Lung (tissue), 12 donors: ENCODE measurements around the gene HCN1. TPM values are rescaled to one million over a fixed set of nuclear protein-coding genes. Genes with fewer than 3 reads are reported as not detected.

Experiments
- ATAC-seq: fragments of 200-7000 bp; cut with Tn5 transposase; one replicate; pipeline ENCODE4 v1.9.1; 2020; ENCODE audit warnings: moderate number of reproducible peaks; ENCODE audit not compliant: insufficient read depth, low FRiP score
- DNase-seq, 3 donors: peaks; one replicate each; pipeline ENCODE4 v3.0.0-alpha.2; 2013 to 2017
- H3K27ac ChIP-seq, 2 donors: one replicate each; pipeline ENCODE4 v1.5.1; 2013; ENCODE audit warnings: mild to moderate bottlenecking in 2 of 2, moderate library complexity in 2 of 2, control low read depth in 1 of 2, inconsistent platforms in 1 of 2, low read depth in 1 of 2, low read length in 1 of 2
- H3K27me3 ChIP-seq, 3 donors: one replicate each; pipeline ENCODE4 v1.5.1; 2013; ENCODE audit warnings: low read length in 2 of 3; ENCODE audit not compliant: control insufficient read depth in 3 of 3, insufficient read depth in 3 of 3
- H3K36me3 ChIP-seq, 4 donors: one replicate each; pipeline ENCODE4 v1.5.1; 2013; ENCODE audit warnings: low read length in 4 of 4, mild to moderate bottlenecking in 1 of 4, moderate library complexity in 1 of 4; ENCODE audit not compliant: control insufficient read depth in 4 of 4, insufficient read depth in 4 of 4
- H3K4me1 ChIP-seq, 5 donors: one replicate each; pipeline ENCODE4 v1.5.1; 2013; ENCODE audit warnings: low read length in 5 of 5, mild to moderate bottlenecking in 2 of 5, moderate library complexity in 1 of 5; ENCODE audit not compliant: control insufficient read depth in 5 of 5, insufficient read depth in 5 of 5
- H3K4me3 ChIP-seq: one replicate; pipeline ENCODE4 v1.5.1; 2013; ENCODE audit warnings: mild to moderate bottlenecking, control low read depth, moderate library complexity
- H3K9ac ChIP-seq, 2 donors: one replicate each; pipeline ENCODE4 v1.5.1; 2013; ENCODE audit warnings: low read length in 2 of 2, control low read depth in 1 of 2; ENCODE audit not compliant: insufficient read depth in 1 of 2
- H3K9me3 ChIP-seq, 4 donors: one replicate each; pipeline ENCODE4 v1.5.1; 2013; ENCODE audit warnings: low read length in 3 of 4, mild to moderate bottlenecking in 1 of 4, moderate library complexity in 1 of 4; ENCODE audit not compliant: control insufficient read depth in 4 of 4, insufficient read depth in 3 of 4
- WGBS, 2 donors: extraction: QIAGEN DNeasy Blood & Tissue Kit; methylation state at CpG; one replicate each; pipeline ENCODE4 v1.1.7; 2013; 5-methylcytosine and 5-hydroxymethylcytosine counted together
- polyA plus RNA-seq, 2 donors: library from polyadenylated mRNA; stranded (reverse); fragments of 200-250 nt; gene quantifications; one replicate each; pipeline ENCODE4 v1.2.1, GENCODE V29; 2013
- total RNA-seq, 2 donors: library from RNA; depleted of rRNA in 1 of 2; stranded (reverse); fragments of >200 nt in 1 of 2; gene quantifications; one replicate each; pipeline ENCODE4 v1.2.1, GENCODE V29; 2014 to 2021
- TF ChIP-seq, protein P1 (sequence below): IDR thresholded peaks from 2 replicates; pipeline ENCODE4 v1.5.1; 2012; ENCODE audit warnings: mild to moderate bottlenecking; ENCODE audit errors: control extremely low read depth, extremely low read depth
- donor health status: control.
- donor health status: control.
- donor health status: Bipolar disorder and iron deficiency.
- donor health status: healthy.
- donor health status: DM: yes; HTN: yes; CAD: no.

HCN1 gene
- total and polyA plus RNA-seq, 4 donors = 0.01 to 0.06 (median 0.06) TPM; not detected in 1

DNA sequence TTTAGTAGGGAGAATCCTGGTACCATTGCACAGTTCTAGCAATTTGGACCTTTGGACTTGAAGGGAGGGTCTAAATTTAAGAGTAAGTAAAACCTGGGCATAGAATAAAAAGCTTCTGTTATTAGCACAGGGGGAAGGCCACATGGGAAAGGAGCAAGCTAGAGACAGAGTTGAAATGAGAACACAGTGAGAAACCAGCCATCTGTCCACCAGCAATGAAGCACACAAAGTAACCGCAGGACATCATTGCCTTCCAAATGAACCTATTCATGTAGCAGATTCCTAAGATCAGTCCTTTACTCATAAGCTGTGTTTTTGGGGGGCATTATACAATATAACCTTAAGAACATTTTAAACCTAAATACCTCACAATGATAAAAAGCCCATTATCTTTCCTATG lies 407.4 kb downstream of the HCN1 start:
- Histone ChIP-seq H3K9me3 (no peaks in the 10 kb centered on the region), H3K36me3 (no peaks in the 10 kb centered on the region), H3K27ac (no peak overlapping the region), H3K27me3 (no peaks in the 10 kb centered on the region), H3K4me3 (no peak overlapping the region), H3K9ac (no peak overlapping the region), H3K4me1 (no peaks in the 10 kb centered on the region)
- TF ChIP-seq, protein P1, sequence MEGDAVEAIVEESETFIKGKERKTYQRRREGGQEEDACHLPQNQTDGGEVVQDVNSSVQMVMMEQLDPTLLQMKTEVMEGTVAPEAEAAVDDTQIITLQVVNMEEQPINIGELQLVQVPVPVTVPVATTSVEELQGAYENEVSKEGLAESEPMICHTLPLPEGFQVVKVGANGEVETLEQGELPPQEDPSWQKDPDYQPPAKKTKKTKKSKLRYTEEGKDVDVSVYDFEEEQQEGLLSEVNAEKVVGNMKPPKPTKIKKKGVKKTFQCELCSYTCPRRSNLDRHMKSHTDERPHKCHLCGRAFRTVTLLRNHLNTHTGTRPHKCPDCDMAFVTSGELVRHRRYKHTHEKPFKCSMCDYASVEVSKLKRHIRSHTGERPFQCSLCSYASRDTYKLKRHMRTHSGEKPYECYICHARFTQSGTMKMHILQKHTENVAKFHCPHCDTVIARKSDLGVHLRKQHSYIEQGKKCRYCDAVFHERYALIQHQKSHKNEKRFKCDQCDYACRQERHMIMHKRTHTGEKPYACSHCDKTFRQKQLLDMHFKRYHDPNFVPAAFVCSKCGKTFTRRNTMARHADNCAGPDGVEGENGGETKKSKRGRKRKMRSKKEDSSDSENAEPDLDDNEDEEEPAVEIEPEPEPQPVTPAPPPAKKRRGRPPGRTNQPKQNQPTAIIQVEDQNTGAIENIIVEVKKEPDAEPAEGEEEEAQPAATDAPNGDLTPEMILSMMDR = no peak
- DNase-seq (no peak), ATAC-seq (no peak)
- 94 to 98% methylated on average over 1 of the region's 1 CpG for WGBS, 2 donors

DNA sequence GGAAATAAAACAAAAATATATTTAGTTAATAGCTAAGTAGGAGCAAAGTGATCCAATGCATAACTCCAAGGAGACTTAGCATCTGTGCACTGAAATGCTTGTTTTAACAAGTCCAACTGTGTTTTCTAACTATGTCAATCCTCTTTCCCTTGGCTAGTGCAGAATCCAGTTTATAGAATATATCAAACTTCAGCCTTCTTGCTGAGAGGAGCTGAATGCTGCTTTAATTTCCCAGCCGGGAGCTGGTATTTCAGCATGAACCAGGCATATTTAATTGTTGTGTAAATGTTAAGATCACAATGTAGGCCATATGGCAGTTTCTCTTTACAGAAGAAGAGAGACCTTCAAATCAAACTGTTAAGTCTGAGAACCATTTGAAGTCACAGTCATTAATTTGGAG lies 411.7 kb downstream of the HCN1 start:
- WGBS, 2 donors = 88 to 91% methylated on average over 1 of the region's 1 CpG
- Histone ChIP-seq H3K9me3 (no peaks in the 10 kb centered on the region), H3K27me3 (no peaks in the 10 kb centered on the region), H3K9ac (no peak overlapping the region), H3K36me3 (no peaks in the 10 kb centered on the region), H3K4me3 (no peak overlapping the region), H3K4me1 (no peaks in the 10 kb centered on the region), H3K27ac (no peak overlapping the region)
- ATAC-seq (no peak), DNase-seq (no peak)
- TF ChIP-seq, protein P1 = no peak

DNA sequence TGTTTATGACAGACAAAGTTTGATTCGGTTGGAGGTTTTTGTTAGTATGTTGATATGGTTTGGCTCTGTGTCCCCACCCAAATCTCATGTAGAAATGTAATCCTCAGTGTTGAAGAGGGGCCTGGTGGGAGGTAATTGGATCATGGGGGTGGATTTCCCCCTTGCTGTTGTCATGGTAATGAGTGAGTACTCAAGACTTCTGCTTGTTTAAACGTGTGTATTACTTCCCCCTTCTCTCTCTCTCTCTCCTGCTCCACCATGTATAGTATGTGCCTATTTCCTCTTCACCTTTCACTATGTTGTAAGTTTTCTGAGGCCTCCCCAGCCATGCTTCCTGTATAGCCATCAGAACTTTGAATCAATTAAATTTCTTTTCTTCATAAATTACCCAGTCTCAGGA lies 415.1 kb downstream of the HCN1 start:
- no peak for ATAC-seq
- H3K27ac ChIP-seq = no peak overlapping the region
- WGBS, 2 donors = 39 to 43% methylated on average over 2 of the region's 2 CpGs

DNA sequence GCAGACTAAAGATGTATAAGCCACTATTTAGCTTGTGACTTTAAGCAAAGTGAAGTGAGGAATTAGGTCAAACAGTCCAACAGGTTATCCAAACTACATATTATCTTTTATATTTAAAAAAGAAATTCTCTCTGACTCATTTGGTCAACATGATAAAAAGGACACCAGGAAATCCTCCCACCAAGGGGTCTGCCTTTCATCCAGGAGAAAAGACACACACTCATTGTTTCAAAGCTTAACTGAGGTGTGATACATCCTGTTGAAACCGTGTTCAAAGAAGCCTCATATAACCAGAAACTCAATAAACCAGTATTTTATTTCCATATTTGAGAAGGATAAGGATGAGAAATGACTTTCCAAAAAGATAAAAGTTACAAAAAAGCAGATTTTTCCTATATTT lies 417.1 kb downstream of the HCN1 start:
- TF ChIP-seq, protein P1 = no peak
- no peak overlapping the region for H3K9ac ChIP-seq
- no peak overlapping the region for H3K27ac ChIP-seq
- DNase-seq (no peak), ATAC-seq (no peak)
- H3K4me3 ChIP-seq = no peak overlapping the region
- WGBS, 2 donors = 27 to 33% methylated on average over 1 of the region's 1 CpG
- no peaks in the 10 kb centered on the region for H3K36me3 ChIP-seq
- H3K9me3 ChIP-seq = no peaks in the 10 kb centered on the region
- no peaks in the 10 kb centered on the region for H3K4me1 ChIP-seq
- H3K27me3 ChIP-seq = no peaks in the 10 kb centered on the region

More for the DNA sequence above, 415.1 kb downstream of the HCN1 start:
- H3K4me1 ChIP-seq = no peaks in the 10 kb centered on the region
- H3K9me3 ChIP-seq = no peaks in the 10 kb centered on the region
- TF ChIP-seq, protein P1 = no peak
- H3K36me3 ChIP-seq = no peaks in the 10 kb centered on the region
- DNase-seq = no peak
- H3K27me3 ChIP-seq = no peaks in the 10 kb centered on the region
- H3K9ac ChIP-seq = no peak overlapping the region
- H3K4me3 ChIP-seq = no peak overlapping the region
